GM18870 (cell line): ENCODE measurements around the gene IL4R.

Experiments
- ATAC-seq: cut with Tn5 transposase; IDR thresholded peaks from one replicate; pipeline ENCODE4 v1.9.1; 2021; ENCODE audit warnings: moderate library complexity; ENCODE audit not compliant: unreplicated experiment

Gene IL4R

GRCh38 chr16:27314161-27314723, 468 bp downstream of the IL4R start:
- no peak for ATAC-seq

DNA sequence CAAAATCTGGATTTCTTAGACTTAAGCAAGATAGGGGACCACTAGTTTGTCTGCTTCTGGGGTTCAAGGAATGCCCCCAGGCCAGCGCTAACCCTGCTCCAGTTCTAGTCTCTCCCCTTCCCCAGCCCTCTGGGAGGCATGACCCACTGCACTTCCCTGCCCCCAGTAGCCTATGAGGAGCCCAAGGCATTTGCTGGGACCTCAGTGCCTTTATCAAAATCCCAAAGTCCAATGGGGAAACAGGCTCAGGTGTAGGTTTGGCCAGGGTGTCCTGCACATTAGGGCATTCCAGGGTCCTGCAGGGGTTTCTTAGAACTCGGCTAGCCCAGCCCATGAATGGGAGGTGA, 1.2 kb downstream of the IL4R start:
- no peak for ATAC-seq

- ATAC-seq = no peak
Measured at GRCh38 chr16:27315333-27316037, 1.7 kb downstream of the IL4R start.

DNA sequence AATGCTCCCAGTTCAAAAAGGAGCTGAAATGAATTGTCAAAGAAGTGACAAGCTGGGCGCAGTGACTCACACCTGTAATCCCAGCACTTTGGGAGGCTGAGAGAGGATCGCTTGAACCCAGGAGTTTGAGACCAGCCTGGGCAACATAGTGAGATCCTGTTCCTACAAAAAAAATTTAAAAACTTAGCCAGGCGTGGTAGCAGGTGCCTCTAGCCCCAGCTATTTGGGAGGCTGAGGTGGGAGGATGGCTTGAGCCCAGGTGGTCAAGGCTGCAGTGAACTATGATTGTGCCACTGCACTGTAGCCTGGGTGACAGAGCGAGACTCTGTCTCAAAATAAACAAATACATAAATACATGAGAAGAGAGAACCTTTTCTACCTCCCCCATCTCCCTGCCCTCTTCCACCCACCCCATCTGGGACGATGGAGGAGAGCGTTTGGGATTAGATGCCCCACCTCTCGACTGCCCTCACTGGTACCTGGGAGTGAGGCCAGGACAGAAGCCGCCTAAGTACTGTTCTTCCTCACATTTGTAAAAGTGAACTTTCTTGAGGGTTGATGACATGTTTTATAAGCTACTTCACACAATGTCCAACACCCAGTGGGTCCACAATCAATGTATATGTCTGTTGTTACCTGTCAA, 2.4 kb downstream of the IL4R start:
- no peak for ATAC-seq

DNA sequence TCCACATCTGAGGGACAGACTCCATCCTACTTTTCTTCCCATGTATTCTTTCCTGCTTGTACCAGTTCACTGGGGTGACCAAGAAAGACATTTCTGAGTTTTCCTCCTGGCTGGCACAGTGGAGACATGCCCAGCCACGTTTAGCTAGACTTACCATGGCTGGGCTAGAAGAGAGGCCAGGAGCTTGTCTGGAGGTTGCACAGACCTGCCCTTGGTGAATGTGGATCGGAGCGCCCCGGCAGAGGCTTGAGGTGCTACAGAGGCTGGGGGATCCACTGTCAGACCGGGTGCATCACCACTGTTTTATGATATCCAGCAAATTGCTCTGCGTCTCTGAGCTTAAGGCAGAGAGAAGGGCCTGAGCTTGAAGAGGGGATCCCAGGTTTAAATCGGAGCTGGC, 3.5 kb downstream of the IL4R start:
- ATAC-seq = no peak

DNA sequence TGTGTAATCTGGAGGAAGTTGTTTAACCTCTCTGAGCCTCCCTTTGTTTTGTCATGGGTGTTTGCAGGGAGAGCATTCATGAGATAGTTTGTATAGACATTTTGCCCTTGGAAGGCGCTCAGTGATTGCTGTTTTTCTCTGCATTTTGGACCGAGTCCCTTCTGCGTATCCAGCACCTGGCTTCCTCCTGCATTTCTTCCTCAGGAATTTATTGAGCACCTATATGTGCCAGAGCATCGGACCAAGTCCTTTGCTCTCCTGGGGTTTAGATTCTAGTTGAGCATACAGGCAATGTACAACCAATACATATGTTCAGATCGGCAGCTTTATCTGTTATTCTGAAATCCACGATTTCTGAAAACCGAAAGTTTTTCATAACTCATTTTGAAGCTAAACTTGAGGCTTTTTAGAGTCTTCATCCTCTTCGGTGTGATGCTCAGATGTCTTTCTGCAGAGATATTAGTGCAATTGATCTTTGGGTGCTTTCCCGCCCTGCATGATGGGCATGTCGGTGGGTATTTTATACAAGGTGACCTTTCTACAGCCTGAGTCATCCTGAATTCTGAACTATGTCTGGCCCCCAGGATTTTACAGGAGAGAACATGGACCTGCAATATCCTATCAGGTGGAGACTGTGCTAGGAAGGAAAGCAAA, 4.1 kb downstream of the IL4R start:
- ATAC-seq = no peak

DNA sequence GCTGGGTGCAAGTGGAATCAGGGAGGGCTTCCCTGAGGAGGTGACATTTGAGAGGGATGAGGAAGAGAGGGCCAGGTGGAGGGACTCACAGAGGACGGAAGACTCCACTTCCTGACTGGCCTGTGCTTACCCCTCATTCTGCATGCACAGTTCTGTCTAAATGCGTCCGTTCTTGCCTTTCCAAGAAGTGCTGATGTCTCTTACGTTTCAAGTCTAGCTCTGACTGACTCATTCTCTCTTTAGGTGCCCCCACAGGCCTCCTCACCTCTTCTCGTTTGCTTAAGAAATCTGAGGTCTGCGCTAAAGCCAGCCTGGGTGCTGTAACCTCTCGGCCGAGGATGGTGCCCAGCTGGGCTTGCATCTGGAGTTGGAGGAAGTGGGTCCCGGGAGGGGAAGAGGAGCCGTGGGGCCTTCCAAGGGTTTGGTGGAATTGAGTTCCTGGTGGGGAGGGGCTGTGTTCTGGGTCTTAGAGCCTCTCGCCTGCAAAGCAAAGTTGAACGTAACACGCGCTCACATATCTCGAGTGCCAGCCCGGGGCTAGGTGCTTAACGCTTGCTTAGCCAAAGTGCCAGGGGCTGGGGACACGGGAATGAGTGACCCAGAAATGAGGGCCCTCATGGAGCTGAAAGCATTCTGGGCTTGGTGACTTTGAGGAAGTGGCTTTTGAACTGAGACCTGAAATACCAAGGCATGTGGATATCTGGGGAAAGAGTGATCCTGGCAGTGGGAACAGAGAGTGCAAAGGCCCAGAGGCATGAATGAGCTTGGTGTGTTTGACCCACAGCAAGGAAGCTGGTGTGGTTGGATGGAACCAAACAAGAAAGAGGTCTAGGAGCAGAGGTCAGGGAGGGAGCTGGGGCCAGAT, 4.8 kb downstream of the IL4R start:
- no peak for ATAC-seq

DNA sequence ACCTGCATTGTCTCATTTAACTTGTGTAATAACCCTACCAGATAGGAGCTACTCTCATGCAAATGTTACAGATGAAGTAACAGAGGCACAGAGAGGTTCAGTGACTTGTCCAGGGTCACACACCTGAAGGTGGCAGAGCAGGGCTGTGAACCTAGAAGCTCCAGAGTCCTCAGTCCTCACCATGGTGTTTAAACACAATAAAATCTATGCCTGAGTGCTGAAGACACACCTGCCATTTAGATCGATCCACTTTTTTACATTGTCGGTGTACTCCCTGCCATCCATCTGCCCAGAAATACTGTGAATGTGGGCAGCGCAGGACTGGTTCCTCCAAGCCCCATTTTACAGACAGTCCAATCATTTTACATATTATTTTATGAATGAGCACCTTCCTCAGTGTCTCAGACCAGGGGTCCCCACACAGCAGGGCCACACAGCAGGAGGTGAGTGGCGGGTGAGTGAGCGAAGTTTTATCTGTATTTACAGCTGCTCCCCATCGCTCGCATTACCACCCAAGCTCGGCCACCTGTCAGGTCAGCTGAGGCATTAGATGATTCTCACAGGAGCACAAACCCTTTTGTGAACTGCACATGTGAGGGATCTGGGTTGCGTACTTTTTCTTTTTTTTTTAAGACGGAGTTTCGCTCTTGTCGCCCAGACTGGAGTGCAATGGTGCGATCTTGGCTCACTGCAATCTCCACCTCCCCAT, 5.6 kb downstream of the IL4R start:
- no peak for ATAC-seq

- ATAC-seq = no peak
Measured at GRCh38 chr16:27320261-27321012, 6.7 kb downstream of the IL4R start.

DNA sequence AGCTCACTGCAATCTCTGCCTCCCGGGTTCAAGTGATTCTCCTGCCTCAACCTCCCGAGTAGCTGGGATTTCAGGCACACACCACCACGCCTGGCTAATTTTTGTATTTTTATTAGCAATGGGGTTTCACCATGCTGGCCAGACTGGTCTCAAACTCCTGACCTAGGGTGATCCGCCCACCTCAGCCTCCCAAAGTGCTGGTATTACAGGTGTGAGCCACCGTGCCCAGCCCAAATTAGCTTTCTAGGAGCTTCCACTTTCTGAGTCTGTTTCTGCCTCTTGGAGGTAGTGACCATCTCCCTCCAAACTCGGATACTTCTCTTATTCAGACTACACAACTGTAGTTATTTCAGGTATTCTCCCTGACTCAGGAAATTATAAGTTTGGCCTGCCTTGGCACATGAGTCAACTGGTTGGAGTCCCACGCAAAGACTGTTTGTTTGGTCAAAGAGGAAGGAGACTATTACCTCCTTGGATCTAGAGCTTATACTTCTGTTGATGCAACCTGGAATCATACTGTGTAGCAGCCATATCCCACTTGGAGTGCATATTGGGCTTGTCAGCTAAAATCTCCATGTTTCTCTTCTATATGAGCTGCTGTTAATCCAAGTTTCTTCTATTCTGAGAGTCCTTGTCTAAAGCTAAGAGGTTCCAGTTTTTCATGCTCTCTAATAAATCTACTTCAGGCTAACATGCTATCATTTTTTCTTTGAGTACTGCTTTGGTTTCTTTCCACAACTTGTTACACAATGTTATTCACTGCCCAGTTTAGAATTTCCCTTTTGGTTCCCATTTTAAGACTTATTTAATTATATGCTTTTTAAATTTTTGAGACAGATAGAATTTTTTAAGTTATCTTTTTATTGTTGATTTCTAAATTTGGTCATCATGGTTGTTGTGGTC, 7.5 kb downstream of the IL4R start:
- ATAC-seq = no peak

DNA sequence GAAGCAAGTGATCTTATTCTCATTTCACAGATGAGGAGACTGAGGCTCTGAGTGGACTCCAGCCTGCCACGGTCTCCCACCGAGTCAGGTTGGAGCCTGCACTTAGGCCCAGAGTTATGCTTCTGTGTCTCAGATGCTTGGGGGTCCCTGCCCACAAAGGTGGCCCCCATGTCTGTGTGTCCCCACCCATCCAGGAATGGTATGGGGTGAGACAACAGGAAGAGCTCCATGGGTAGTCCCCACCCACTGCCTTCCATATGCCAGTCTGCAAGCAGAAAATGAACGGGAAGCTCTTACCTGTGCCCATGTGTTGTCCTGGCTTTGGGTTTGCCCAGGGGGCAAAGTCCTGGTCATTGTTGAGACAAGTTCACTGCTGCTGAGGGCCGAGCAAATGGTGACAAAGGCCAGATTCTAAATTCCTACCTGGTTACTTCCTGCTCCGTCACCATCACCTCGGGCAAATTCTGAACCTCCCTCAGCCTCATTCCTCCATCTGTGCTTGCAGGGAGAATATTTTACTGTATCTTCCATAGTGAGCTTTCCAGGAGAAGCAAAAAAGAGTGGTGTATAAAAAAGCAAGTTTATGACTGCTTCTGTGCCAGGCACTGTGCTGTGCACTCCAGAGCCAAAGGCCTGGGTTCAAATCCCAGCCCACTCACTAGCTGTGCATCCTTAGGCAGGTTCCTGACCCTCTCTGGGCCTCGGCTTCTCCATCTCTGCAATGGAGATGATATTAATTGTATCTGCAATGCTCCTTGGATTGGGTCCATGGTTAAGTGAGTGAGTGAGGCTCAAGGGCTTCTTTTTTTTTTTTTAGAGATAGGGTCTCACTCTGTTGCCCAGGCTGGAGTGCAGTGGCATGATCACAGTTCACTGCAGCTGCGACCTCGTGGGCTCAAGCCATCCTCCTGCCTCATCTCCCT, 9.3 kb downstream of the IL4R start:
- no peak for ATAC-seq

DNA sequence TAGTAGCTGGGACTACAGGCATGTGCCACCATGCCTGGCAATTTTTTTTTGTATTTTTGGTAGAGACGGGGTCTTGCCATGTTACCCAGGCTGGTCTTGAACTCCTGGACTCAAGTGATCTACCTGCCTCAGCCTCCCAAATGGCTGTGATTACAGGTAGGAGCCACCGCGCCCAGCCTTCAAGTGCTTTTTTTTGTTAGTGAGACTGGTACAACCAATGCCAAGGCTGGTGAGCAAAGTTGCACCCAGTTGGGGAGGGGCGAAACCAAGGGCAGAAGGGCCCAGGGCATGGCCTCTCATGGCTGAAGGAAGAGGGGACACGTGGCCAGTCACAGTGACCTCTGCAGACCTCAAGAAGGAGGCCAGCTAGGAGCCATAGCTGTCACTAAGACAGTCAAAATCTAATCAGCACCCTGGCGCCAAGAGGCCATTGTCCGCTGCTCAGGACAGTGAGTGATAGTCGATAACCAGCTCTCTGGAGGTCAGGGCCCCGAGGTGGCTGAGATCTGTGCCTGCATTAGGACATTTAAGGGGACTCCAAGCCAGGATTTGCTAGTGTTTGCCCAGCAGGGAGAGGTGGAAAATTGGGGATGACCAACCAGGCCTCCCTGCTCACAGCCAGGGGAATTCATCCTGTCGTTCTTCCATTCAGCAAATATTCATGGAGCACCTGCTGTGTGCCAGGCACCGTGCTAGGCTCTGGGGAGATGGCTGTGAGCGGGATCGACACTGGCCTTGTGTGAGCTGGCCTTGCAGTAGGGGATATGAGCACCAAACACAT, 10.2 kb downstream of the IL4R start:
- ATAC-seq = no peak

DNA sequence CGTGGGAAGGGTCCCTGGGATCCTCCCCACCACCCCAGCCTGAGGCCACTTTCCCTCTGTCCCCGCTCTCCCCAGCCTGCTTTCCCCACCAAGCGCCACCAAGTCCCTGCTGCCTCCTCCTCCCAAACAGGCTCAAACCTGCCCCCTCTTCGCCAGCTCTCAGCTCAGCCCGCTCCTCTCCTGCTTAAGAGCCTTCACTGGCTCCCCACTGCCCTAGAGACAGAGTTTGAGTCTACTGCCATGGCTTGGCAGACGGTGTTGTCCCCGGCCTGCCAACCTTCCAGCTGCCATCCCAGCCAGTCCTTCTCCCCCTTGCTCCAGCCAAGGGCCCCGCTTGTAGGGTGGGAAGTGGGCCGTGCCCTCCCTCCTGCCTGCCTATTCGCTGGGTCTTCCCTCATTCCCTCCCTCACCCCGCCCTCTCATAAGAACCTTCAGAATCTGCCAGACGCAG, 11.1 kb downstream of the IL4R start:
- ATAC-seq = no peak

GRCh38 chr16:27325736-27326135, 12.0 kb downstream of the IL4R start:
- ATAC-seq = no peak

GRCh38 chr16:27326251-27326650, 12.5 kb downstream of the IL4R start:
- no peak for ATAC-seq

DNA sequence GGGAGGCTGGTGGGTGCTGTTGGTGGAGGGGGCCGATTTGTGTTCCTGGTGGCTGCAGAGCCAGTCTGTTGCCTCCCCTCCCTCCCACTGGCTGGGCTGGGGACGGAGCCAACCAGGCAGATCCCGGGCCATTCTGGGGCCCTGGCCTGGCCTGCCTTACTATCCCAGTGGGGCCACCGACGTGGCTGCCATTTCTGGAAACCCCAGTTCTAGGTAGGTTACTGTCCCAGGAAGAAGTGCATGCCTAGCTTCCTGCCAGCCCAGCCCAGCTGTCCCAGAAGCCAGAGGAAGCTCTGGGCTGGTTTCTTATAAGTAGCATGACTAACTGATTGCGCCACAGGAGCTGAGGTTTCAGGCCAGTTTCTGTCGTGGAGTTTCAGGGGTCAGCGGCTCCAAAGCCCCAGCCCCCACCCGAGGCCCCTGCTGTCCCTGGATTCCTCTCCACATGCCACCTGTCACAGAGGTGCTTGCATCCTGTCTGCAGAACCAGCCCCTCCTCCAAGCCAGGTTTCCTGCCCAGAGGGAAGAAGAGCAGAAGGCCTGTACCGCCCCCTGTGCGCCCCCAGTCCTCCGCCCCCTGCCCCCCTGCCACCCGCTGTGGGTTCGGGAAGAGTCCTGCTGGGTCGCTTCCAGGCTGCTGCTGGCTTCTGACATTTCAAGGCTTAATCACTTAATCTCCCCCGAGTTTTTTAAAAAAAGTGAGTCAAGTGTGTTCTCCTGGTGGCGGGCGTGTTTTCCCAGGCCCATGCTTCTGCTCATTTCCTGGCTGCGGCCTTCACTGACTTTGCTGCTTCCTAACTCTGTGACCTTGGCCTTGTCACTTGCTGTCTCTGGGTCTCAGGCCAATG, 13.2 kb downstream of the IL4R start:
- ATAC-seq = no peak
